IMR-90 (cell line): Measurements from ENCODE around the gene GLRX5. TPM values are rescaled to one million over a fixed set of nuclear protein-coding genes. Genes with fewer than 3 reads are reported as not detected.

ENCODE experiments used
- ATAC-seq: fragments of 200-7000 bp; cut with Tn5 transposase; 2 replicates; pipeline ENCODE4 v1.9.1; 2020; ENCODE audit warnings: low read depth, mild to moderate bottlenecking, moderate library complexity
- BruUV-seq: library from RNA; stranded (reverse); fragments of 400-500 nt; replicated peaks from 2 replicates; lab custom pipeline; 2021; lab: Mats Ljungman, UMichigan
- CTCF ChIA-PET: fragments of 300-600 bp; formaldehyde crosslinking; extraction: SDS; loops from one replicate; lab custom pipeline; 2021; ENCODE audit warnings: antibody characterized with exemption; lab: Yijun Ruan, JAX
- POLR2A ChIA-PET: fragments of 300-600 bp; sonication (Branson Sonifier 250); formaldehyde crosslinking; loops from one replicate; lab custom pipeline; 2022; ENCODE audit warnings: antibody characterized with exemption; ENCODE audit not compliant: unreplicated experiment; lab: Charles Lee
- DNase-seq: peaks from one replicate; pipeline ENCODE4 v3.0.0; 2013
- H2AFZ ChIP-seq: replicated peaks from 2 replicates; pipeline ENCODE3; 2013; ENCODE audit warnings: low read length, mild to moderate bottlenecking; ENCODE audit not compliant: poor library complexity
- H2AK5ac ChIP-seq: 2 replicates; pipeline ENCODE4 v1.6.1; 2013; ENCODE audit warnings: low read depth, low read length, inconsistent platforms
- H2AK9ac ChIP-seq: replicated peaks from 2 replicates; pipeline ENCODE3; 2013; ENCODE audit warnings: mild to moderate bottlenecking, low read depth, low read length, moderate library complexity; ENCODE audit not compliant: poor library complexity
- H2BK120ac ChIP-seq: 2 replicates; pipeline ENCODE4 v1.6.1; 2013; ENCODE audit warnings: low read depth, low read length, inconsistent platforms
- H2BK15ac ChIP-seq: 3 replicates; pipeline ENCODE4 v1.6.1; 2013; ENCODE audit warnings: low read depth, low read length, inconsistent platforms
- H2BK20ac ChIP-seq: 2 replicates; pipeline ENCODE4 v1.6.1; 2013; ENCODE audit warnings: low read depth, mild to moderate bottlenecking, inconsistent platforms, low read length, moderate library complexity
- H2BK5ac ChIP-seq: 2 replicates; pipeline ENCODE4 v1.6.1; 2013; ENCODE audit warnings: mild to moderate bottlenecking, low read depth, low read length, inconsistent platforms; ENCODE audit not compliant: poor library complexity, severe bottlenecking
- H3K14ac ChIP-seq: replicated peaks from 2 replicates; pipeline ENCODE4 v1.6.1; 2013; ENCODE audit warnings: low read depth, low read length, inconsistent platforms
- H3K18ac ChIP-seq: 2 replicates; pipeline ENCODE4 v1.6.1; 2013; ENCODE audit warnings: low read depth, low read length, control low read depth
- H3K23ac ChIP-seq: 2 replicates; pipeline ENCODE4 v1.6.1; 2013; ENCODE audit warnings: low read depth, low read length, inconsistent platforms
- H3K27ac ChIP-seq: 2 replicates; pipeline ENCODE4 v1.5.1; 2013; ENCODE audit warnings: mild to moderate bottlenecking, control low read depth, low read length; ENCODE audit not compliant: insufficient read depth
- H3K27me3 ChIP-seq: 2 replicates; pipeline ENCODE4 v1.6.1; 2013; ENCODE audit warnings: low read length; ENCODE audit not compliant: control insufficient read depth, insufficient read depth
- H3K36me3 ChIP-seq: 2 replicates; pipeline ENCODE4 v1.6.1; 2013; ENCODE audit warnings: low read length, mixed read lengths; ENCODE audit not compliant: control insufficient read depth, insufficient read depth
- H3K4ac ChIP-seq: 2 replicates; pipeline ENCODE4 v1.6.1; 2013; ENCODE audit warnings: low read depth, low read length, inconsistent platforms
- H3K4me1 ChIP-seq: 2 replicates; pipeline ENCODE4 v1.6.1; 2013; ENCODE audit warnings: low read length, mixed read lengths; ENCODE audit not compliant: control insufficient read depth, insufficient read depth
- H3K4me2 ChIP-seq: 2 replicates; pipeline ENCODE4 v1.6.1; 2013; ENCODE audit warnings: low read depth, mild to moderate bottlenecking, control low read depth, low read length, moderate library complexity
- H3K4me3 ChIP-seq: 2 replicates; pipeline ENCODE4 v1.5.1; 2013; ENCODE audit warnings: low read depth, mild to moderate bottlenecking, control low read depth, low read length, moderate library complexity; ENCODE audit not compliant: insufficient read depth
- H3K56ac ChIP-seq: 2 replicates; pipeline ENCODE4 v1.6.1; 2013; ENCODE audit warnings: low read length, inconsistent platforms; ENCODE audit not compliant: insufficient read depth; ENCODE audit errors: extremely low read depth
- H3K79me1 ChIP-seq, 2 experiments: 2 replicates each; pipeline ENCODE4 v1.6.1; 2013; ENCODE audit warnings: low read length in 2 of 2, inconsistent platforms in 1 of 2, low read depth in 1 of 2
- H3K9ac ChIP-seq: 2 replicates; pipeline ENCODE4 v1.6.1; 2013; ENCODE audit warnings: low read depth, low read length, control low read depth
- H3K9me1 ChIP-seq: 2 replicates; pipeline ENCODE4 v1.6.1; 2013; ENCODE audit warnings: low read length, inconsistent platforms; ENCODE audit not compliant: insufficient read depth
- H3K9me3 ChIP-seq: 2 replicates; pipeline ENCODE4 v1.6.1; 2013; ENCODE audit warnings: low read length; ENCODE audit not compliant: control insufficient read depth, insufficient read depth
- H4K20me1 ChIP-seq: 2 replicates; pipeline ENCODE4 v1.6.1; 2013; ENCODE audit warnings: low read length, inconsistent platforms; ENCODE audit not compliant: insufficient read depth
- H4K5ac ChIP-seq: 2 replicates; pipeline ENCODE4 v1.6.1; 2013; ENCODE audit warnings: mild to moderate bottlenecking, low read depth, low read length, control low read depth
- H4K8ac ChIP-seq, 2 experiments: 2 replicates each; pipeline ENCODE4 v1.6.1; 2013; ENCODE audit warnings: low read depth in 2 of 2, low read length in 2 of 2, control low read depth in 1 of 2, inconsistent platforms in 1 of 2
- H4K91ac ChIP-seq: 2 replicates; pipeline ENCODE4 v1.6.1; 2013; ENCODE audit warnings: low read depth, low read length, inconsistent platforms; ENCODE audit not compliant: insufficient read depth
- BHLHE40 ChIP-seq: fragments of 150-350 bp; IDR thresholded peaks from 2 replicates; pipeline ENCODE4 v1.6.1; 2016; ENCODE audit warnings: mild to moderate bottlenecking, low read depth, low read length
- CEBPB ChIP-seq: IDR thresholded peaks from 2 replicates; pipeline ENCODE4 v1.6.1; 2012; ENCODE audit warnings: low read depth, low read length, improper control_type of control experiment
- CHD1 ChIP-seq: IDR thresholded peaks from 2 replicates; pipeline ENCODE4 v1.6.1; 2012; ENCODE audit warnings: low read depth, low read length, improper control_type of control experiment
- CTCF ChIP-seq: conservative IDR thresholded peaks from 2 replicates; pipeline ENCODE4 v1.5.1; 2012; ENCODE audit warnings: mild to moderate bottlenecking, low read depth, low read length, improper control_type of control experiment
- ELK1 ChIP-seq: fragments of 150-350 bp; IDR thresholded peaks from 2 replicates; pipeline ENCODE4 v1.6.1; 2016; ENCODE audit warnings: low read depth, mild to moderate bottlenecking, low read length, moderate library complexity, borderline replicate concordance
- FOS ChIP-seq: fragments of 150-350 bp; IDR thresholded peaks from 2 replicates; pipeline ENCODE4 v1.6.1; 2016; ENCODE audit warnings: low read depth, low read length
- MAFK ChIP-seq: IDR thresholded peaks from 2 replicates; pipeline ENCODE4 v1.6.1; 2012; ENCODE audit warnings: low read depth, low read length, improper control_type of control experiment
- MAZ ChIP-seq: IDR thresholded peaks from 2 replicates; pipeline ENCODE4 v1.6.1; 2012; ENCODE audit warnings: low read depth, mild to moderate bottlenecking, low read length, improper control_type of control experiment, moderate library complexity, borderline replicate concordance
- MXI1 ChIP-seq: IDR thresholded peaks from 2 replicates; pipeline ENCODE4 v1.6.1; 2012; ENCODE audit warnings: low read depth, mild to moderate bottlenecking, low read length, moderate library complexity, borderline replicate concordance
- NFE2L2 ChIP-seq: fragments of 150-350 bp; IDR thresholded peaks from 2 replicates; pipeline ENCODE4 v1.6.1; 2016; ENCODE audit warnings: low read depth, mild to moderate bottlenecking, low read length
- POLR2A ChIP-seq: IDR thresholded peaks from 2 replicates; pipeline ENCODE4 v1.6.1; 2012; ENCODE audit warnings: mild to moderate bottlenecking, low read depth, low read length
- RCOR1 ChIP-seq: IDR thresholded peaks from 2 replicates; pipeline ENCODE4 v1.6.1; 2012; ENCODE audit warnings: mild to moderate bottlenecking, low read length, improper control_type of control experiment; ENCODE audit not compliant: insufficient replicate concordance
- RFX5 ChIP-seq: IDR thresholded peaks from 2 replicates; pipeline ENCODE4 v1.8.0; 2012; ENCODE audit warnings: low read depth, mild to moderate bottlenecking, low read length, moderate library complexity
- SMC3 ChIP-seq: fragments of 150-350 bp; IDR thresholded peaks from 2 replicates; pipeline ENCODE4 v1.6.1; 2016; ENCODE audit warnings: low read depth, mild to moderate bottlenecking, antibody characterized with exemption, low read length, moderate library complexity
- WGBS, 2 experiments: methylation state at CpG; one replicate each; pipeline versions ENCODE4 v1.1.5 to v1.1.7; 2013; ENCODE audit warnings: missing lambda C conversion rate in 2 of 2; ENCODE audit not compliant: insufficient read length in 1 of 2; ENCODE audit errors: extremely low coverage in 2 of 2; 5-methylcytosine and 5-hydroxymethylcytosine counted together
- dilution Hi-C: fragments of 300-500 bp; cut with HindIII; formaldehyde crosslinking; loops from one replicate; pipeline ENCODE4 v1.14.3; 2018; ENCODE audit warnings: low sequenced_read_pairs; ENCODE audit not compliant: unreplicated experiment
- in situ Hi-C: fragments of 300-500 bp; cut with MboI; formaldehyde crosslinking; loops from 3 replicates; pipeline ENCODE4 v1.14.3; 2019; ENCODE audit warnings: low sequenced_read_pairs, inconsistent platforms, mixed read lengths
- intact Hi-C: fragments of 100-400 bp; cut with micrococcal nuclease; formaldehyde crosslinking; loops from 2 replicates; pipeline ENCODE4 v1.10.0; 2022
- polyA plus RNA-seq, 3 experiments: library from polyadenylated mRNA; depleted of rRNA; stranded (reverse); fragments of >200 nt; gene quantifications; 2 replicates each; pipeline ENCODE4 v1.2.3, GENCODE V29; 2012; ENCODE audit warnings: low replicate concordance in 1 of 3
- total RNA-seq: library from RNA; depleted of rRNA; stranded (reverse); fragments of >200 nt; gene quantifications from 2 replicates; pipeline ENCODE4 v1.2.3, GENCODE V29; 2012

Gene GLRX5
- total and polyA plus RNA-seq, 2 of the 4 experiments (the other 2 are of a cell fraction): 32.4 to 40.4 TPM

- TF ChIP-seq MXI1: peak; percentile 93
These were observed 1.4 kb upstream of the GLRX5 start (continued) for GRCh38 chr14:95533391-95533821.

DNA sequence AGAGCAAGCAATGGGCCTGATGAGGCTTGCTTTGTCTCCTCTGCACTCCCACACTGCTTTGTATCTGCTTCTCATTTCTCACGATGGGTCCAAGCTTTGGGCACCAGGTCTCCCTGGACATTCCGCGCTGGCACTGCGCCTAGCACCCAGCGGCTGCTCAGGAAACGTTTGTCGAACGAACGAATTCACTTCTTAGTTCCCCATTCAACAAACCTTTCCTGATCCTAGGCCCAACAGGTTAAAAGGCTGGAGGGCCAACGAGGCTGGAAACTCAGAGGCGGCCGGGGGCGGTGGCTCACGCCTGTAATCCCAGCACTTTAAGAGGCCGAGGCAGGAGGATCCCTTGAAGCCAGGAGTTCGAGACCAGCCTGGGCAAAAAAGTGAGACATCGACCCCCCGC, 1.0 kb upstream of the GLRX5 start:
- Histone ChIP-seq H3K4ac (peak overlapping the region; percentile 95), H2AK9ac (peak overlapping the region; percentile 95), H3K79me1 (peaks cover 26 to 68% of the 10 kb centered on the region in 2 experiments), H4K20me1 (peaks cover 35% of the 10 kb centered on the region), H3K4me1 (peaks cover 13% of the 10 kb centered on the region), H3K4me3 (peak overlapping the region; percentile 62), H4K91ac (peak overlapping the region; percentile 87), H3K14ac (peak overlapping the region; percentile 97), H3K56ac (peak overlapping the region; percentile 72), H3K4me2 (peak overlapping the region; percentile 97), H3K27ac (peak overlapping the region; percentile 90), H4K8ac (peak overlapping the region; percentile 28 to 73; a peak in 3 of 4 replicates), H2BK20ac (peak overlapping the region; percentile 19; the same call in 1 of the 2 replicates), H3K9me3 (no peaks in the 10 kb centered on the region), H3K18ac (no peak overlapping the region), H3K9ac (peak overlapping the region; percentile 81), H3K27me3 (no peaks in the 10 kb centered on the region), H2AFZ (peak overlapping the region; percentile 2), H2BK5ac (peak overlapping the region; percentile 70), H3K23ac (peak overlapping the region; percentile 87), H3K9me1 (peaks cover 13% of the 10 kb centered on the region), H3K36me3 (no peaks in the 10 kb centered on the region), H4K5ac (peak overlapping the region; percentile 61; the same call in 1 of the 2 replicates), H2BK15ac (peak overlapping the region; percentile 43; the same call in 1 of the 3 replicates), H2BK120ac (peak overlapping the region; percentile 66), H2AK5ac (peak overlapping the region; percentile 87)
- ChIA-PET CTCF (interaction anchor here (0.6 to 2.0 kb wide), 7 partner anchors 11 to 1127 kb away, joined by 3 to 6 read pairs (median 3); no protein-coding TSS in a partner anchor), POLR2A (interaction anchor here (1.0 to 1.1 kb wide), 3 partner anchors 17 to 91 kb away, joined by 3 to 13 read pairs (median 8); partner anchors contain the start of gene SYNE3)
- intact Hi-C loops (loop anchor here (5.0 to 10.0 kb wide), 4 partner anchors 309 to 932 kb away; no protein-coding TSS in a partner anchor), in situ Hi-C loops (loop anchor here (25.0 kb wide), 1 partner anchor 728 kb away; the partner anchor contains the start of gene BDKRB1), dilution Hi-C loops (no loop called here)
- TSS peak; percentile 64 for BruUV-seq
- 0% methylated on average over 5 of the region's 18 CpGs; no CpG with 5 or more reads in 1 of the 2 experiments for WGBS, 2 experiments
- DNase-seq (no peak), ATAC-seq (no peak)
- TF ChIP-seq BHLHE40 (no peak), CHD1 (no peak), CEBPB (no peak), POLR2A (no peak), ELK1 (no peak), SMC3 (no peak), MAZ (no peak), MXI1 (no peak), MAFK (no peak), RCOR1 (no peak), FOS (no peak), RFX5 (no peak), NFE2L2 (no peak), CTCF (no peak)
